Posterior vena cava (tissue), 2 donors: Measurements from ENCODE around the gene FBXW5. TPM values are rescaled to one million over a fixed set of nuclear protein-coding genes. Genes with fewer than 3 reads are reported as not detected.

ENCODE experiments used
- DNase-seq: peaks from one replicate; pipeline ENCODE4 v3.0.0-alpha.2; 2020; ENCODE audit warnings: low spot score
- intact Hi-C, 2 donors: fragments of 100-400 bp; cut with DNase I; formaldehyde crosslinking; loops; one replicate each; pipeline versions ENCODE4 v1.14.1 to v1.14.2; 2022 to 2023
- total RNA-seq, 2 donors: library from RNA; stranded (reverse); fragmentation: NEBNext Ultra II Directional; extraction: Animal tissue kit (Norgen Biotek cat#: 25700); gene quantifications; one replicate each; pipeline ENCODE4 v1.2.1, GENCODE V29; 2021
- donor health status: DM: yes; HTN: yes; CAD: no.
- donor health status: DM: yes; HTN: yes; CAD: no.

FBXW5 gene
- total RNA-seq, 2 donors from 2014 or later, result 95.0 to 100 TPM

- no peak for DNase-seq
- intact Hi-C loops, result no loop called here
These were observed 42.9 kb downstream of the FBXW5 start for GRCh38 chr9:136901516-136902258.

GRCh38 chr9:136900988-136901515 lies 43.5 kb downstream of the FBXW5 start:
- no peak for DNase-seq
- intact Hi-C loops, result no loop called here

DNA sequence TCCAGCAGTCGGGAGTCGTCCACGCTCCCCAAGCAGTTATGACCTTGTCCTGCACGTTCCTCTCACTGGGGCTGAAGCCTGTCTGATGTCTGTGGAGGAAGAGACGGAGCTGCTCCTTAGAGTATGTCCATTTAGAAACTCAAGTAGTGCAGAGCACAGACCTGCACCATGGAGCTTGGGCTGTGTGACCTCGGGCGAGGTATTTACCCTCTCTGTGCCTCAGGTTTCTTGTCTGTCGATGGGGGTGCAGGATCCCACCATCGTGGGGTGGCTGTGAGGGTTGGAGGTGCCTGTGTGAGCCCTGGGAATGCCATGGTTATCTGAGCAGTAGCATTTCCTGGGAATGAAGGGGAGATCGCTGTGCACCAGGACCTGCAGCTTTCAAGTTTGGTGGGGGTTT lies 44.0 kb downstream of the FBXW5 start:
- DNase-seq, result no peak
- intact Hi-C loops, result no loop called here

- DNase-seq, result no peak
- intact Hi-C loops, result no loop called here
These were observed 45.3 kb downstream of the FBXW5 start for GRCh38 chr9:136899196-136899595.

- intact Hi-C loops, result no loop called here
These were observed 45.9 kb downstream of the FBXW5 start for GRCh38 chr9:136898483-136899100.

DNA sequence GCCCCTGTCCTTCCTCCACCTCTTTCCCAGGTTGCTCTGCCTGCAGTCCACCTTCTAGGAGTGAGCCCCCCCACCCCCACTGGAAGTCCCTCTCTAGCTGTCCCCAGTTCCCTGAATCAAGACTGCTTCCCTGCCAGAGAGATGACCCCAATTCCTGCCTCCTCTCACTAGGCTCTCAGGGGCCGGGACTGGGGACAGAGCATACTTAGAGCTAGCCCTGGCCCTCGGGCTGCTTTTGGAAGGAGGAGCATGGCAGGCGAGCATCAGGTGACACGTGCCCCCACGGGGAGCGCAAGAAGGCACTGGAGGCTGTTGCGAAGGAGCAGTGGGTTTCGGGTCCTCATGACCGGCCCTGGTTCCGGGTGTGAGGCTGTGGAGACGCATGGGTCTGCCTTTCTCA lies 48.5 kb downstream of the FBXW5 start:
- no peak for DNase-seq
- intact Hi-C loops, result no loop called here

More at GRCh38 chr9:136898483-136899100, 45.9 kb downstream of the FBXW5 start:
- no peak for DNase-seq

- DNase-seq, result no peak
- intact Hi-C loops, result no loop called here
These were observed 53.9 kb downstream of the FBXW5 start for GRCh38 chr9:136890661-136891060.

Other genes with a start within 250 kb of the FBXW5 start
- gene DIPK1B, start 232.2 kb downstream of the FBXW5 start, total RNA-seq, result 1 to 10 TPM; 7.1 to 8.3 TPM
- gene LCN10, start 201.8 kb downstream of the FBXW5 start, total RNA-seq, result 10 to 100 TPM in 1 of 2 donors, 1 to 10 TPM in 1; 9.2 to 10.0 TPM
- 10 to 100 TPM; 22.8 to 36.9 TPM for gene LCN6, start 196.2 kb downstream of the FBXW5 start, total RNA-seq
- gene LCN8, start 186.5 kb downstream of the FBXW5 start, total RNA-seq, result not detected
- not detected for gene LCN15, start 180.2 kb downstream of the FBXW5 start, total RNA-seq
- gene TMEM141, start 153.4 kb downstream of the FBXW5 start, total RNA-seq, result 10 to 100 TPM; 28.1 to 33.9 TPM
- gene CCDC183, start 148.4 kb downstream of the FBXW5 start, total RNA-seq, result under 1 TPM; 0.29 to 0.42 TPM
- gene RABL6, start 136.8 kb downstream of the FBXW5 start, total RNA-seq, result 10 to 100 TPM; 47.9 to 49.8 TPM
- gene AJM1, start 102.3 kb downstream of the FBXW5 start, total RNA-seq, result 1 to 10 TPM; 4.7 to 5.9 TPM
- 10 to 100 TPM; 71.7 to 87.9 TPM for gene PHPT1, start 95.3 kb downstream of the FBXW5 start, total RNA-seq
- gene MAMDC4, start 92.4 kb downstream of the FBXW5 start, total RNA-seq, result 1 to 10 TPM; 1.5 to 2.4 TPM
- 100 to 1,000 TPM; 178 to 191 TPM for gene EDF1, start 78.4 kb downstream of the FBXW5 start, total RNA-seq
- gene TRAF2, start 58.2 kb downstream of the FBXW5 start, total RNA-seq, result 10 to 100 TPM in 1 of 2 donors, 1 to 10 TPM in 1; 8.7 to 10.9 TPM
- gene C8G, start 505 bp upstream of the FBXW5 start, total RNA-seq, result 1 to 10 TPM; 1.4 TPM
- gene LCN12, start 7.5 kb upstream of the FBXW5 start, total RNA-seq, result under 1 TPM; 0.62 to 0.88 TPM
- 100 to 1,000 TPM; 475 to 547 TPM for gene PTGDS, start 32.8 kb upstream of the FBXW5 start, total RNA-seq
- 1 to 10 TPM; 2.0 to 2.4 TPM for gene LCNL1, start 38.3 kb upstream of the FBXW5 start, total RNA-seq
- gene PAXX, start 47.7 kb upstream of the FBXW5 start, total RNA-seq, result 10 to 100 TPM; 23.1 to 25.4 TPM
- 1 to 10 TPM; 1.9 to 3.8 TPM for gene CLIC3, start 51.8 kb upstream of the FBXW5 start, total RNA-seq
- 10 to 100 TPM; 30.8 to 32.8 TPM for gene ABCA2, start 83.5 kb upstream of the FBXW5 start, total RNA-seq
- gene FUT7, start 87.3 kb upstream of the FBXW5 start, total RNA-seq, result under 1 TPM; 0.24 to 0.32 TPM
- 100 to 1,000 TPM; 129 to 133 TPM for gene NPDC1, start 101.4 kb upstream of the FBXW5 start, total RNA-seq
- 1 to 10 TPM in 1 of 2 donors, under 1 TPM in 1; 0.48 to 1.2 TPM for gene ENTPD2, start 109.3 kb upstream of the FBXW5 start, total RNA-seq
- gene SAPCD2, start 125.8 kb upstream of the FBXW5 start, total RNA-seq, result under 1 TPM; 0.33 to 0.42 TPM
- 10 to 100 TPM; 15.2 to 20.5 TPM for gene UAP1L1, start 132.8 kb upstream of the FBXW5 start, total RNA-seq
- gene MAN1B1, start 142.2 kb upstream of the FBXW5 start, total RNA-seq, result 10 to 100 TPM; 32.0 to 44.3 TPM
- gene DPP7, start 170.0 kb upstream of the FBXW5 start, total RNA-seq, result 100 to 1,000 TPM; 108 to 128 TPM
- not detected for gene GRIN1, start 194.4 kb upstream of the FBXW5 start, total RNA-seq
- gene LRRC26, start 225.3 kb upstream of the FBXW5 start, total RNA-seq, result not detected
- gene TMEM210, start 227.3 kb upstream of the FBXW5 start, total RNA-seq, result not detected
- gene ANAPC2, start 243.8 kb upstream of the FBXW5 start, total RNA-seq, result 10 to 100 TPM; 39.1 to 42.3 TPM
- 10 to 100 TPM; 40.4 to 44.6 TPM for gene SSNA1, start 243.9 kb upstream of the FBXW5 start, total RNA-seq